ENCODE data around the gene CSGALNACT2. TPM values are rescaled to one million over a fixed set of nuclear protein-coding genes. Genes with fewer than 3 reads are reported as not detected.

CSGALNACT2 gene
- total and polyA plus RNA-seq, 8 donors: 2.3 to 8.6 (median 4.9) TPM

GRCh38 chr10:43202224-43202656 is 64.0 kb downstream of the CSGALNACT2 start:
- DNase-seq: peak in 3 of 6 donors; percentile 26 to 79 (median 62)

GRCh38 chr10:43202657-43203447 is 64.6 kb downstream of the CSGALNACT2 start:
- peak overlapping the region in 3 of 4 donors; percentile 15 to 47 (median 41) for H3K4me3 ChIP-seq
- no peaks in the 10 kb centered on the region for H3K27me3 ChIP-seq
- no peaks in the 10 kb centered on the region for H3K4me1 ChIP-seq
- DNase-seq (peak; percentile 37 to 87 (median 62)), FAIRE-seq (no peak), ATAC-seq (peak; percentile 73 to 80 (median 76))
- H3K36me3 ChIP-seq: peaks cover 0 to 4% (median 0%) of the 10 kb centered on the region in 3 donors
- WGBS, 2 donors: 23 to 26% methylated on average over 29 to 35 of the region's 35 CpGs
- intact Hi-C loops (cut with DNase I): no loop called here
- TF ChIP-seq CTCF (IDR thresholded peaks at IDR 0.05): no peak
- peak overlapping the region in 2 of 4 donors; percentile 27 to 28 for H3K27ac ChIP-seq
- H3K9me3 ChIP-seq: no peaks in the 10 kb centered on the region

More at GRCh38 chr10:43202224-43202656, 64.0 kb downstream of the CSGALNACT2 start:
- 3 to 4% methylated on average over 26 to 29 of the region's 29 CpGs for WGBS, 2 donors
- H3K36me3 ChIP-seq: peaks cover 0 to 4% (median 0%) of the 10 kb centered on the region in 3 donors
- H3K4me1 ChIP-seq: no peaks in the 10 kb centered on the region
- peak in 2 of 4 donors; percentile 48 to 50 for TF ChIP-seq CTCF (IDR thresholded peaks at IDR 0.05)
- H3K4me3 ChIP-seq: peak overlapping the region in 3 of 4 donors; percentile 15 to 47 (median 41)
- H3K27me3 ChIP-seq: no peaks in the 10 kb centered on the region
- ATAC-seq (peak in 3 of 4 donors; percentile 28 to 46 (median 30)), FAIRE-seq (no peak)
- intact Hi-C loops (cut with DNase I): no loop called here
- no peak overlapping the region for H3K27ac ChIP-seq
- no peaks in the 10 kb centered on the region for H3K9me3 ChIP-seq

- H3K27me3 ChIP-seq: no peaks in the 10 kb centered on the region
- WGBS, 2 donors: 45 to 53% methylated on average over 20 to 27 of the region's 27 CpGs
- intact Hi-C loops (cut with DNase I): no loop called here
- FAIRE-seq (no peak), ATAC-seq (peak; percentile 77 to 84 (median 80)), DNase-seq (peak; percentile 53 to 84 (median 68))
- no peak for TF ChIP-seq CTCF (IDR thresholded peaks at IDR 0.05)
- no peaks in the 10 kb centered on the region for H3K9me3 ChIP-seq
- H3K4me1 ChIP-seq: no peaks in the 10 kb centered on the region
- H3K4me3 ChIP-seq: peak overlapping the region in 3 of 4 donors; percentile 10 to 47 (median 41)
- peaks cover 0 to 4% (median 0%) of the 10 kb centered on the region in 3 donors for H3K36me3 ChIP-seq
- H3K27ac ChIP-seq: peak overlapping the region in 2 of 4 donors; percentile 27 to 28
Observed at GRCh38 chr10:43203448-43204041, 65.3 kb downstream of the CSGALNACT2 start.

DNA sequence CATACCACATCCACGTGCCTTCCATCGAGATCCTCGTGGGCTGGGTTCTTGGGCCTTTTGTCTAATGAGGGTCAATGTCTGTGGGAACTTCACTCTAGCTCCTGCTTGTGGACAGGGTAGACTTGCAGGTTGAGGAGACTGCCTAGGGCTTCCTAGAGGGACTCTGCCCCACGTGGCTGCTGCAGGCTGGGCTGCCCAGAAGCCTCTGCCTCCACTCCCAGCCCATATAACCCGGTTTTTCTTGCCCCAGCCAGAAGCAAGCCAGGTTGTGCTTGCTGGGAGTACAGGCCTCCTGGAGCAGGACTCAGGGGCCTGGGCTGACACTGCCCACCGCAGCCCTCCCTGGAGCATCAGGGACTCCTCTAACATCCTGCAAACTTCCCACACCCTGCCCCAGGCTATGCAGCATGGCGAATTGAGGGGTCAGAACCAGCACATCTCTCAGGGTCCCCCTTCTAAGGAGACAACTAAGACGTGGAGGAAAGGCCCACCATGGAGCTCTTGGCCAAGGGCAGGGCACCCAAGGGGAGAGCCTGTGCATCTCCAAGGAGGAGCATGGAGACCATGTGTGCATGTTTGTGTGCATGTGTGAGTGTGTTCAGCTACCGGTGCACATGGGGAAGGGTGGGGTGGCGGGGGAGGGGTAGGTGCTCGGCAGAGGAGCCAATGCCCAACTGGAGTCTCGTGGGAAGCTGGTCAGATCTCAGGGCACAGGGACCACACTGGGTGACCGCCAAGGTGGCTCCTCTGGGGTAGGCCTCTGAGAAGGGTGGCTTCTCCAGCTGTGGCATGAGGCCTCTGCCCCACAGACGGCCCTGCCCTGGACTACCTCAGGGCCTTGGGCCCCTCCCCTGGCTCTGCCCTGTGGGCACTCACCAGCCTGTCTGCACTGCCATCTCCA is 66.0 kb downstream of the CSGALNACT2 start:
- 76 to 77% methylated on average over 14 of the region's 14 CpGs for WGBS, 2 donors
- peak; percentile 10 to 34 (median 28) for ATAC-seq

More for the DNA sequence above, 66.0 kb downstream of the CSGALNACT2 start:
- H3K27me3 ChIP-seq: no peaks in the 10 kb centered on the region
- H3K27ac ChIP-seq: no peak overlapping the region
- no peaks in the 10 kb centered on the region for H3K9me3 ChIP-seq
- intact Hi-C loops (cut with DNase I): no loop called here
- H3K4me1 ChIP-seq: no peaks in the 10 kb centered on the region
- no peak overlapping the region for H3K4me3 ChIP-seq
- no peaks in the 10 kb centered on the region for H3K36me3 ChIP-seq
- peak in 3 of 6 donors; percentile 14 to 67 (median 41) for DNase-seq
- no peak for TF ChIP-seq CTCF (IDR thresholded peaks at IDR 0.05)
- no peak for FAIRE-seq
